HG03378 (cell line): ENCODE results near the gene SORCS2.

Experiments used
- ATAC-seq: cut with Tn5 transposase; IDR thresholded peaks from one replicate; pipeline ENCODE4 v1.9.1; 2021; ENCODE audit warnings: mild to moderate bottlenecking, moderate library complexity; ENCODE audit not compliant: unreplicated experiment

SORCS2 gene

DNA sequence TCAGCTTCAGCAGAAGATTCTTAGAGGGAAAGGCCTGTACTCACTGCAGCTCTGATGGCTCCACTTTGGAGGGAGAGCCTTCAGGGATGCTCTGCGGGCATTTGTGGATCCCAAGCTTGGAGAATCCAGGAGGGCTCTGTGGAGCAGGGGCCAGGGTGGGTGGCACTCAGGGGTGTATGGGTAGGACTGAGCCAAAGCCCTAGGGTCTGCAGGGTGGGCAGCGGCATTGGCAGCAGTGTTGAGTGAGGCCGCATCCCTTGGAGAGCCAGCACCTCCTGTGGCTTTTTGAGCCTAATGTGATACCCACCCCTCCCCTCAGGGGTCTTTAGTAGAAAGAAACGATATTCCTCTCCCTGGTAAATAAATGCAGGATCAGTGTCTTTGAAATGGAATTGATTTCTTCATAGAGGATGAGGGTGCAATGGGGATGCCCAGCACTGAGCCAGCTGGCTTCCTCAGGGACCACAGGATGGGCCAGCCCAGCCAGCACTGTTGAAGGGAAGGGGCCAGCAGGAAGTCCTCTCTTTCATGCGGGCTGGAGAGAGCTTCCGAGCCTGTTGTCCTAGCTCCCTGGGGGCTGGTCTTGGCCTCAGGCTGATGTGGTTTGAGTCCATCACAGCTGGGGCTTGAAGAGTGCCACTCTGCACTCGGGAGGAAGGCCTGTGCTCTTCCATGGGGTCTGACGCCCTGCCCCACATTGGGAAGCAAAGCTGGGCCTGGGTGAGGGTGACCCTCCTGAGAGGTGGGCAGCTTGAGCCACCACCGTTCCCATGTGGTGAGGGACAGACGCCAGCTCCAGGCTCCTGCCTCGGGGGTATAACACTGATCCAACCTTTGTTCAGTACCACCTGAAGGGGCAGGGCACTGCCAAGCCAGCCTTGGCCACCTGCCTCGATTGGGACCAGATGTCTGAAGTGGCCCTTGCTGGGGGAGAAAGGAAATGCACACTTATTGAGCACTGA is 192.9 kb downstream of the SORCS2 start:
- no peak for ATAC-seq

GRCh38 chr4:7387925-7388324 is 195.6 kb downstream of the SORCS2 start:
- no peak for ATAC-seq

DNA sequence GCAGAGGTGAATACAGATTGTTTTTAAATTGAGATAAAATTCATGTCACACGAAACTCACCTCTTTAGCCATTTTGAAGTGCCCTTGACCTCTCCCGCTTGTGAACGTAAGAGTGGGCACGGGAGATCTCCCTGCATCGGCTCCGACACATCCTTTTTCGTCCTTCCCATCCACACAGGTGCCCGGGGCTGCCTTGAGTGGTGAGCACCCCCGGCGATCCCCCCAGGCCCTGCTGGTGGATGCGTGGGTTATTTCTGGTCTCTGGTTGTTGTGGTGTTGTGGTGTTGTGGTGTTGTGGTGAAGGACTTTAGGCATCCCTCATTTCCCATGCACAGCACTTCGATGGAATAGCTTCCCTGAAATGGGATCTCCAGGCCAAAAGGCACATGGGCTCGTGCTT is 196.3 kb downstream of the SORCS2 start:
- no peak for ATAC-seq

DNA sequence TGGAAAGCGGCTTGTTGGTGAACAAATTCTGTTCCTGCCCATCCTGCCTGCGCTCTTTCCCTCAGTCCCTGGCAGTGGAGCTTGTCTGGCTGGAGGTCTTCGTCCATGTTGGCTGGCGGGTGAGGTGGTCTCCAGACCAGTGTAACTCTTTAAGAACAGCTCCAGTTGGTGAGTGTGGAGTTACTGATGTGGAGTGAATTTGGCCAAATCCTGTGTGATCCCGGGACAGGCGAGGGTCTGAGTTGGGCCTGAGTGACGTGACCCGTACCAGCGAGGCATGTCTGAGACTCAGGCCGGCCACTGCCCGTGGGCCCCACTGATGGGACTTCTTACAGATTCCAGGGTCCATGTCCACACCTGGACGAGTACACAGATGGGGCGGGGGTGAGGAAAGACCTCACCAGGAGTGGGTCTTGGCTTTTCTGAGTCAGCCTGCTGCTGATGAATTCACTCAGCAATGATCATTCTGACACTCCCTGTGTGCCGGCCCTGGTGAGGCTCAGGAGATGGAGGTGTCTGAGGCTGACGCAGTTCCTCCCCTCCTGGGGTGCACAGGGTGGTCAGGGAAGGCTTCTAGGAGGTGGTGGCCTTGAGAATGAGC is 196.9 kb downstream of the SORCS2 start:
- ATAC-seq: no peak

DNA sequence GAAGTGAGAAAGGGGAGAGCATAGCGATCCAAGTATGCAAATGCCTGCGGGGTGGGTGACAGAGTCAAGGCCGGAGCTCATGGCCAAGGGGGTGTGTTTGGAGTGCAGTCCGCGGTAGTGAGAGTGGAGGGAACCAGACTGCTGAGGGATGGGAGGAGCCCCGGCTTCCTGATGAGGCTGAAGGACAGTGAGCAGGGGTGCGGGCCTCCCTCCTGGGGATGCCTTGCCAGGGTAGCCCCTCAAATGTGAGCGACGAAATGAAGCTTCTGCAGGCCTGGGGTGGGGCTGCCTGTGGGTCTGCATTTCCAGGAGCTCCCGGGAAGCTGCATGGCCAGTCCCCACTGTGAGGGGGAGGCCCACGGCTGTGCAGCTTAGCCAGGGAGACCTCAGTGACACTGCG is 197.4 kb downstream of the SORCS2 start:
- no peak for ATAC-seq

- no peak for ATAC-seq
These were observed 198.0 kb downstream of the SORCS2 start for GRCh38 chr4:7390336-7390735.

DNA sequence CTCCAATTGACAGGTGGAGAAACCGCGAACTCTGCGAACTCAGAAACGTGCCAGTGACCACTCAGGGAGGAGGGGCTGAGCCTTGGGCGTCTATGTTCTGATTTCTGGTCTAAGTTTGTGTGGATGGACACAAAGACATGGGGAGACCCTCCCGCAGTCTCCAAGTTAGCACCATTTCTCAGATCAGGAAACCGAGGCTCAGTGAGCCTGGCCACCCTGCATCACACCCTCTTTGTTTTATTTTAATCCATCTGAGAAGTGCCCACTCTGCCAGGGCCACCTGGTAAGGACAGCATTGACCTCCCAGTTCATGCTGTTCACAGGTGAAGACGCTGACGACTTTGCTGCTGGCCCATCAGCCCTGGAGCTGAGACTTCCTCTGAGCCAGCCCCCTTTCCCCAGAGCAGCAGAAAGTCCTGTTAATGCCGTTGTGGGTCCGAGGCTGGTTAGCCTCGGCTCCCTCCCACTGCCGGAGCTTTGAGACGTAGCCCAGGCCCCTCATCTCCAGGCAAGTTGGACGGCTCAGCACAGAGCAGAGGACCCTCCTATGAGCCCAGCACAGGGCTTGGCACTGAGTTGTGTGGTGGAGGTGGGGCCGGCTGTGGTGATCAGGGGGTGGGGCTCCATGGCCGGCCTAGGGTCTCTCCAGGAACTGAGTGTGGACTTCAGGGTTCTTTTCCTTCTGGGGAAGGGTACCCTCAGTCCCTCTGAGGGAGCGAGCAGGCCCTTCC is 198.7 kb downstream of the SORCS2 start:
- ATAC-seq: no peak

- no peak for ATAC-seq
These were observed 199.5 kb downstream of the SORCS2 start for GRCh38 chr4:7391637-7392437.

GRCh38 chr4:7392438-7393421 is 200.4 kb downstream of the SORCS2 start:
- ATAC-seq: no peak

DNA sequence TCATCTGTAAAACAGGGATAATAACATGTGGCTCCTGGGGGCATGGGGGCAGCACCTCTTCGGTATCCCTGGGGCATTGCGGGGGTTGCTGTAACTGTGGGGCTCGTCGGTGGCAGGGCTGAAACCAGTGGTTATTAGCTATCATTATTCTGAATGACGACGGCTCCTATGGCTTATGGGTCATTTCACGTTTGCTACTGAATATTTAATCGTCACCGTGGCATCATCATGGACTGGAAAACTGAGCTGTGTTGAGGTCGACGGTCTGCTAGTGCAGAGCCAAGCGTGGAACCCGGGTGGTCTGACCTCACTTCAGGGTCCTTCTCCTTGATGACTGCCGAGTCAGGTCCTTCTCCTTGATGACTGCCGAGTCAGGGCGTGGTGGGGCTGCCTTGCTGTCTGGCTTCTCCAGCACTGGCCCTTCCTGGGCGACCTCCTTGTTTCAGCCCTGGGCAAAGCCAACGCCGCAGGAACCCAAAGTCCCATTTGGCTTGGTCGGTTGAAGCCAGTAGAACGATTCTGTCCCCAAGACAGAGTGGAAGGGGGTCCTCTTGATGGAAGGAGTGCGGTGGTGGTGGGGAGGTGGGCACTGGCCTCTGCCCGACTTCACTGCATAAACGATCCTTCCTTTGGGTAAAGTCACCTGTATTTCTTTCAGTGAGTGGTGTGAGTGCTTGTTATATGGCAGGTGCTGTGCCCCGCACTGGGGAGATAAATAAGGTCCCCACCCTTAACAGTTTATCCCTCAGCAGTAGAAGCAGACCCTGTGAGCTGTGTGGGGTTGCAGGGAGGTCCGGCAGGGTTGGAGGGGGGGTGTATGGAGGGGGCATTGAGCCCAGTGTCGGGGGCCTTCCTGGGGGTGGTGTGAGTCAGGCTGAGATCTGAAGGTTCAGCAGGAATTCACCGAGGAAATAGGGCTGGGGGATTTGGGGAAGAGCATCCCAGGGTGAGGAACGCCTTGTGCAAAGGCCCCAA is 201.6 kb downstream of the SORCS2 start:
- no peak for ATAC-seq

DNA sequence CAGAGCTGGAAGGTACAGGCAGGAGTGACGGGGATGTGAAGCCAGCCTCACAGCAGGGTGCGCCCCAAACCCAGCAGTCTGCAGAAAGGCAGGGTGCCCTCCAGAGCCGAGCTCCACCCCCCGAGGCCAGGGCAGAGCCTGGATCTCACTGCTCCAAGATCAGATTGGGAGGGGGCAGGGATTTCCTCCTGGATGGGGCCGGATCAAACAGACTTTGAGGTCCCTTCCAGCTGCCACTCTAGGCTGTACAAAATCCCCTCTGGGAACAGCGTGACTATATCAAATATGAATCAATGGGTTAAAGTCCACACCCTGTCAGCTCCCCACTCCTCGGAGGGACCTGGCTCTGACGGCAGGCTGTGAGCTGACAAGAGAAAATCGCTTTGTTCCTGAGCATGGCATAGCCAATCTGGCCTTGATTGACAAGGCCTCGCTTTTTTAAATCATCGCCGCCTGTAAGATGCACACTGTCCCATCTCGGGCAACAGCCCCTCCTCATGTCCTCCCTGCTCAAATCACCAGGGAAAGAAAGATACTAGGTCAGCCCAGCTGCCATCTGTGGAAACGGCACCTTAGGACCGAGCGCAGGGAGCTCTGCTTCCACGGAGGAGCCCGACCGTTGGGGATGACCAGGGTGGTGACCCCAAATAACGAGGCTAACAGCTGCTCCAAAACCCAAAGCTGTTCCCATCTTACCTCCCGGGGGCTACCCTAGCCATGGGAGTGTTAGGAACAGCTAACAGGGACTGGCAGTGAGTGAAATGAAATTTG is 202.5 kb downstream of the SORCS2 start:
- ATAC-seq: no peak

- ATAC-seq: no peak
These were observed 203.3 kb downstream of the SORCS2 start for GRCh38 chr4:7395645-7396044.

- no peak for ATAC-seq
These were observed 204.0 kb downstream of the SORCS2 start for GRCh38 chr4:7396186-7396910.

DNA sequence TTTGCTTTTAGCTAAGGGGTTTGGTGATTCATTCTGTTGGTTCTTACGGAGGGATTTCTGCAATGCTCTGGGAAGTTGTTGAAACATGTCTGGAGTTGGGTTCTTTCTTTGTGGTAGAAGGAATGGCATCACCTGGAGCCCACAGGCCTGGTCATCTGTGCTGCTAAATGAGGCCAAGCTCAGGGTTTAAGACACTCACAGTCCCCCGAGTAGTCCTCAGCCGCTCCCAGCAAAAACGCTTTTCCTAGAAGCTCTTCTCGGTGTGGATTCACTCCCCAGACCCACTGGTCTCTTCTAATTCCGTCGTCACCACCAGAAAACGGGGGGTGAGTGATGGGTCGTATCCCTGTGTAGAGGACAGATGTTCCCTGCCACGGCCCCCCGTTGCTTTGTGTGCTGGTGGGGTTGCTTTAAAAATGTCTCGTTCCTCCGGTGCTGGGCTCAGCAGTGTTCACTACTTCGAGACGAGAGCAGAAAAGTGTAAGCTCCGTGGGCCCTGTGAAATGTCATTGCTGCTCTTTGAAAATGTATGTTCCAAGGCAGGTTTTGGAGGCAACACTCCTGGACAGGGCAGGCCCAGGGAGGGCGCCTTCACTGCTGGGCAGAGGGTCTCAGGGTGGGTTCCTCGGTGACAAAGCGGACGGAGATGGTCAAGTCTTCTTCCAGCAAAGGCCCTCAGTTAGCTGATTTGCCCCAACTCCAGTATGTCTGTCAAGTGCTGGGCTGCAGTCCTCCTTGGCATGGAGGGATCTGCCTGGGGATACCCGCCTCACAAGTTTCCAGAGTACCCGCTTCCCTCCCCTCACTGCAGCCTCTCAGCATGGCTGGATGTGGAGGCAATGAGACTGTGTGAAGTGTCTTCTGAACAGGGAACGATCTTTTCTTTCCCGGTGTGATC is 205.1 kb downstream of the SORCS2 start:
- ATAC-seq: no peak

GRCh38 chr4:7398104-7398423 is 205.7 kb downstream of the SORCS2 start:
- no peak for ATAC-seq

DNA sequence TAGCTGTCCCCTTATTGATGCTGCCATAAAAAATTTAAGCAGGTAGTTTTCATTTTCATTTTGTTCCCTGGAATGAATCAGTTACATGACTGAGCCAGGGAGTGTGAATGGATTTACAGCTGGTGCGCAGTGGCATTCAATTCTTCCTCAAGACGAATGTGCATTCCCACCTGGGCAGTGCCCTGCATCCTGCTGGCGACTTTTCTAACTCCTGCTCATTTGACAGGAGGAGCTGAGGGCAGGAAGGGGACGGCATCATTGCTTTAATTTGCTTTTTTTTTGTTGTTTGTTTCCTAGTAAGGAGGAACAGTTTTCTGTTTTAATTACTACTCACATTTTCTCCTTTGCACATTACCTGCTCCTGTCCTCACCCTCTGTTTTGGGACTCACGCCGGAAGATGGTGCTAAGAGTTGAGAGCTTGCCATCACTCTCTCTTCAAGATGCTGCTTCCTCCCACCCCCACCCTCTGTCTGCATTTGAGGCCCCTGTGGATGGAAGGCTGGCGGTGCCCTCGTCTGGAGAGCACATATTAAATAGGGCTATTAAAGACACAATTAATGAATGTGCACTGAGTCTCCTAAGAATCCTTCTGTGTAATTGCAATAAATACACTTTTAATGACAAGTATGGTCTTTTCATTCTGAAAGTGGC is 206.6 kb downstream of the SORCS2 start:
- no peak for ATAC-seq
